SK-N-SH (cell line): ENCODE results near the gene TBC1D13.

Experiments
- CTCF ChIP-seq: fragments of 200-600 bp; sonication (generic); IDR thresholded peaks from 2 replicates; pipeline ENCODE4 v1.6.1; 2017; ENCODE audit warnings: antibody characterized with exemption, mild to moderate bottlenecking, moderate library complexity
- EP300 ChIP-seq, 2 experiments: IDR thresholded peaks; 2 replicates each; pipeline versions ENCODE4 v1.4.0 to v1.6.1; 2012; ENCODE audit warnings: borderline replicate concordance in 1 of 2, low read depth in 1 of 2, low read length in 1 of 2
- EZH2phosphoT487 ChIP-seq: fragments of 200-600 bp; sonication (generic); IDR thresholded peaks from 2 replicates; pipeline ENCODE4 v1.6.1; 2017; ENCODE audit warnings: low read depth, mixed run types, mild to moderate bottlenecking, antibody characterized with exemption, moderate library complexity, borderline replicate concordance
- GABPA ChIP-seq: IDR thresholded peaks from 2 replicates; pipeline ENCODE4 v1.4.0; 2012; ENCODE audit warnings: low read depth, mild to moderate bottlenecking
- GATA2 ChIP-seq: sonication (generic); formaldehyde crosslinking; IDR thresholded peaks from 2 replicates; pipeline ENCODE4 v1.5.0; 2020; ENCODE audit warnings: mild to moderate bottlenecking, missing genetic modification reagents
- JUND ChIP-seq: IDR thresholded peaks from 2 replicates; pipeline ENCODE4 v1.4.0; 2012
- MXI1 ChIP-seq: IDR thresholded peaks from 2 replicates; pipeline ENCODE4 v1.6.1; 2012; ENCODE audit warnings: mild to moderate bottlenecking, low read depth, low read length, improper control_type of control experiment
- POLR2AphosphoS5 ChIP-seq: IDR thresholded peaks from 2 replicates; pipeline ENCODE4 v1.6.1; 2012; ENCODE audit warnings: low read depth, low read length
- RAD21 ChIP-seq: IDR thresholded peaks from 2 replicates; pipeline ENCODE4 v1.6.1; 2012; ENCODE audit warnings: mild to moderate bottlenecking, low read length
- RFX5 ChIP-seq: IDR thresholded peaks from 2 replicates; pipeline ENCODE4 v1.6.1; 2012; ENCODE audit warnings: mild to moderate bottlenecking, improper control_type of control experiment, low read length
- SIN3A ChIP-seq: IDR thresholded peaks from 2 replicates; pipeline ENCODE4 v1.6.1; 2012; ENCODE audit warnings: low read depth, mild to moderate bottlenecking, low read length, moderate library complexity, borderline replicate concordance
- TAF1 ChIP-seq: IDR thresholded peaks from 2 replicates; pipeline ENCODE4 v1.6.1; 2012; ENCODE audit warnings: low read depth, mild to moderate bottlenecking, low read length, moderate library complexity, borderline replicate concordance
- TCF12 ChIP-seq: IDR thresholded peaks from 2 replicates; pipeline ENCODE4 v1.4.0; 2012
- YY1 ChIP-seq: IDR thresholded peaks from 2 replicates; pipeline ENCODE4 v1.4.0; 2012; ENCODE audit warnings: low read depth, mild to moderate bottlenecking

GRCh38 chr9:128781187-128782070, 5.6 kb upstream of the TBC1D13 start:
- no peak for TF ChIP-seq JUND
- no peak for TF ChIP-seq YY1
- no peak for TF ChIP-seq CTCF
- no peak for TF ChIP-seq EZH2phosphoT487
- no peak for TF ChIP-seq SIN3A
- no peak for TF ChIP-seq RFX5
- no peak for TF ChIP-seq GABPA
- no peak for TF ChIP-seq RAD21
- TF ChIP-seq TAF1: no peak
- TF ChIP-seq EP300 (IDR thresholded peaks at IDR 0.05; ENCODE audit: borderline replicate concordance in 1 of 2, low read depth in 1 of 2, low read length in 1 of 2): no peak
- TF ChIP-seq GATA2 (CRISPR knock-in tag): no peak
- no peak for TF ChIP-seq TCF12
- TF ChIP-seq MXI1: no peak
- no peak for TF ChIP-seq POLR2AphosphoS5
